Measurements from ENCODE around the gene CDH23.

Gene CDH23

GRCh38 chr10:71432101-71432905, 35.6 kb downstream of the CDH23 start:
- no peak for TF ChIP-seq CTCF (IDR thresholded peaks at IDR 0.05; ENCODE audit: control insufficient read depth, extremely low read depth, insufficient read depth)
- no peak overlapping the region for H3K4me3 ChIP-seq (ENCODE audit: low read depth, low read length)
- DNase-seq (ENCODE audit: low read depth) = no peak

- no peak for TF ChIP-seq CTCF (IDR thresholded peaks at IDR 0.05; ENCODE audit: control insufficient read depth, extremely low read depth, insufficient read depth)
- no peak for DNase-seq (ENCODE audit: low read depth)
- H3K4me3 ChIP-seq (ENCODE audit: low read depth, low read length) = no peak overlapping the region
Measured at GRCh38 chr10:71432956-71433767, 36.4 kb downstream of the CDH23 start.

- TF ChIP-seq CTCF (IDR thresholded peaks at IDR 0.05; ENCODE audit: control insufficient read depth, extremely low read depth, insufficient read depth) = no peak
- no peak overlapping the region for H3K4me3 ChIP-seq (ENCODE audit: low read depth, low read length)
- DNase-seq (ENCODE audit: low read depth) = no peak
Measured at GRCh38 chr10:71433768-71434744, 37.3 kb downstream of the CDH23 start.

- no peak overlapping the region for H3K4me3 ChIP-seq (ENCODE audit: low read depth, low read length)
- no peak for TF ChIP-seq CTCF (IDR thresholded peaks at IDR 0.05; ENCODE audit: control insufficient read depth, extremely low read depth, insufficient read depth)
- DNase-seq (ENCODE audit: low read depth) = no peak
Measured at GRCh38 chr10:71434760-71435394, 38.2 kb downstream of the CDH23 start.

- no peak for TF ChIP-seq CTCF (IDR thresholded peaks at IDR 0.05; ENCODE audit: control insufficient read depth, extremely low read depth, insufficient read depth)
- no peak overlapping the region for H3K4me3 ChIP-seq (ENCODE audit: low read depth, low read length)
- no peak for DNase-seq (ENCODE audit: low read depth)
Measured at GRCh38 chr10:71435571-71436267, 39.0 kb downstream of the CDH23 start.
